B cell (primary cell): ENCODE results near the gene TBC1D22A.

ENCODE experiments used
- EZH2 ChIP-seq: IDR thresholded peaks from 2 replicates; pipeline ENCODE4 v1.6.1; 2012; ENCODE audit warnings: borderline replicate concordance, low read depth, mild to moderate bottlenecking, moderate library complexity, low read length; ENCODE audit not compliant: insufficient read depth, poor library complexity, severe bottlenecking
- TF ChIP-seq, protein P1 (sequence below): fragments of 200-600 bp; IDR thresholded peaks from one replicate; pipeline ENCODE4 v1.8.0; 2022; ENCODE audit warnings: antibody characterized with exemption, mild to moderate bottlenecking

DNA sequence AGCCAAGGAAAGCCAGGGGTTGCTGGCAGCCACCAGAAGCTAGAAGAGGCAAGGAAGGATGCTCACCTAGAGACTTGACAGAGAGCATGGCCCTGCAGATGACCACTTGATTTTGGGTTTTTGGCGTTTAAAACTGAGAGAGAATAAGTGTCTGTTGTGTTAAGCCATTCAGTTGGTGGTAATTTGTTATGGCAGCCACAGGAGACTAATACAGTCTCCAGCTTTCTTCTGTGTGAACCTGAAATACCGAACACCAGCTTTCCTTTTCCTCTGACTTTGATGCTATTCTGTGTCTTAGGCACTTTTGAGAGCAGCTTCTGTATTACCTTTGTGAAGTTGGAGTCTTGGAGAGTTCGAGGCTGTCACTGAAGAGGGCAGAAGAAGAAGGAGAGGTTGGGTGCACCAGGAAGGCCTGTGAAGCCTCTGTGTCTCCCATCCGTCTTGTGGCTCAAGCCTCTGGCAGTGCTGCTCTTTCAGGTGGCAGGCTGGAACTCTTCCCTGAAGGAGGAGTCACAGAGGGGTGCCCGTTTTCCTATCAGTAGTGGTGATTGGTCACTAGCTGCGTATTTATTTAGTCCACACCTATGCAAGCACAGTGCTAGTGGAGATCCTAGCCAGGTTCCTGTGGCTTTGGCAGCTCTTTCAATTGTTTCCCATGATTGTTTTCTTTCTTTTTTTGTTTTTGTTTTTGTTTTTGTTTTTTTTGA lies 2.5 kb downstream of the TBC1D22A start:
- TF ChIP-seq, protein P1, sequence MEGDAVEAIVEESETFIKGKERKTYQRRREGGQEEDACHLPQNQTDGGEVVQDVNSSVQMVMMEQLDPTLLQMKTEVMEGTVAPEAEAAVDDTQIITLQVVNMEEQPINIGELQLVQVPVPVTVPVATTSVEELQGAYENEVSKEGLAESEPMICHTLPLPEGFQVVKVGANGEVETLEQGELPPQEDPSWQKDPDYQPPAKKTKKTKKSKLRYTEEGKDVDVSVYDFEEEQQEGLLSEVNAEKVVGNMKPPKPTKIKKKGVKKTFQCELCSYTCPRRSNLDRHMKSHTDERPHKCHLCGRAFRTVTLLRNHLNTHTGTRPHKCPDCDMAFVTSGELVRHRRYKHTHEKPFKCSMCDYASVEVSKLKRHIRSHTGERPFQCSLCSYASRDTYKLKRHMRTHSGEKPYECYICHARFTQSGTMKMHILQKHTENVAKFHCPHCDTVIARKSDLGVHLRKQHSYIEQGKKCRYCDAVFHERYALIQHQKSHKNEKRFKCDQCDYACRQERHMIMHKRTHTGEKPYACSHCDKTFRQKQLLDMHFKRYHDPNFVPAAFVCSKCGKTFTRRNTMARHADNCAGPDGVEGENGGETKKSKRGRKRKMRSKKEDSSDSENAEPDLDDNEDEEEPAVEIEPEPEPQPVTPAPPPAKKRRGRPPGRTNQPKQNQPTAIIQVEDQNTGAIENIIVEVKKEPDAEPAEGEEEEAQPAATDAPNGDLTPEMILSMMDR, result no peak
- no peak for TF ChIP-seq EZH2
